ENCODE data around the gene MAJIN.

Gene MAJIN

DNA sequence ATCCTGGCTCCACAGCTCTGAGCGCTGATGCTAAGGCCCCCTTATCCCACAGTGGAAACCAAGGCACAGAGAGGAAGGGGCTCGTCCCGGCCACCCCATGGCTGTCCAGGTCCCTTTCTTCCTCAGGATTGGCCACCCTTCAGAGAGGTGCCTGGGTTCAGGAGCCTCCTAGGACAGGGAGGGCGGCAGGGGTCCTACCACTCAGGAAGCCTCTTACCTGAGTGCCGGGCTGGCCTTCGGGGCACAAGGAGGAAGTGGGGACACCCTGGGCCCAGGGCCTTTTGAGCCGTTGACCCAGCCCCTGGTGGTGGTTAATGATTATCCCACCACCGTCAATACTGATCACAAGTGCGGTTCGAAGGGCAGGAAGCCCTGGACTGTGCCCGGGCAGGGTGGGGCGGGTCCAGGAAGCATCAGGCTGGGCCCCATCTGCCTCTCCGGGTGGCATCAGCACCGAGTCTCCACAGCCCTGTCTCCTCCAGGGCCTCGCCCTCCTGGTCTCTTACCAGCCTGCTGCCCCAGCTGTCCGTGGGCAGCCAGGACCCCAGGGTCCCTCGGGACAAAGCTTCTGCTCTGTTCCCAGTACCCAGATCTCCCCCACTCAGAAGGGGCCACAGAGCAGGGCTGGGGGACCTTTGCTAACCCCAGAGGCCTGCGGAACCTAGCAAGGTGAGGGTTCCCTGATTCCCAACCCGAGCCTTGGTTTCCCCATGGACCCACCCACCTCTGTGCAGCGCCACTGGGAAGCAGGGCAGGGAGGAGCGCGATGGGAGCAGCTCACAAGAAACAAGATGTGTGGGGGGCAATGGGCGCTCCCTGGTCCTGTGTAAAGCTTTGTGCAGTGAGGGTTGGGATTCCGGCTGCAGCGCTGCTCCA lies 78.5 kb downstream of the MAJIN start:
- DNase-seq (ENCODE audit: low read depth in 2 of 2) = no peak

DNA sequence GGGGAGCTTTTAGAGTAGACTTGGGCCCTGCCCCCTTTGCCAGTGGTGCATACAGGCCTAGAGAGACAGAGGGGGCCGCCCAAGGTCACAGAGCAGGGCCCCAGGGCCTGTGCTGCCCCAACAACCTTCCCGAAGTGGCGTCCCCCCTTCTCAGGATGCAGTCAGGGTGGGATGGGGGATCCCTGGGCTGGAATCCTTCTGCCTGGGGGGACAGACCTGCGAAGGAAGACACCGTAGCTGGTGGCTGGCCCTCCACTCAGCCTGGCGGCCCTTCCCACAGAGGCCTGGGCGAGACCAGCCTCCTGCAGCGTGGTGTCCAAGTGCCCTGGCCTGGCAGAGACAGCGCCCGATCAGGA lies 79.1 kb downstream of the MAJIN start:
- no peak for DNase-seq (ENCODE audit: low read depth in 2 of 2)

DNA sequence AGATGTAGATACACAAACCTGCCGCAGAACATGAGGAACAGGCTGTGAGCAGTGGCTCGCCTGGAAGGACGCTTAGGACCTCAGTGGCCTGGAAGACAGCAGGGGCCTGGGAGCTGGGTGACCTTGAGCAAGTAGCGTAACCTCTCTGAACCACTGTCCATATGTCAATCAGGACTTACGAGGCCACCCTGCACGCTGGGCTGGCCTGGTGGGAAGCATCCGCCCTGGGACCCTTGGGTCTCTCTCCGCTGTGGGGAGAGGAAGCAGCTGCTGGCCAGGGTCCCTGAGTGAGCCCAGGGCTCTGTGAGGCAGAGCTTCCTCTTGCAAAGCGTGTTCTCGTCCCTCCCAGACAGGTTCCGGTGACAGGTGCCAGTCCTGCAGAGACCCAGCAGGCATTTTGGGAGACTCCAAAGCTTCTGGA lies 79.5 kb downstream of the MAJIN start:
- DNase-seq (ENCODE audit: low read depth in 2 of 2) = no peak

DNA sequence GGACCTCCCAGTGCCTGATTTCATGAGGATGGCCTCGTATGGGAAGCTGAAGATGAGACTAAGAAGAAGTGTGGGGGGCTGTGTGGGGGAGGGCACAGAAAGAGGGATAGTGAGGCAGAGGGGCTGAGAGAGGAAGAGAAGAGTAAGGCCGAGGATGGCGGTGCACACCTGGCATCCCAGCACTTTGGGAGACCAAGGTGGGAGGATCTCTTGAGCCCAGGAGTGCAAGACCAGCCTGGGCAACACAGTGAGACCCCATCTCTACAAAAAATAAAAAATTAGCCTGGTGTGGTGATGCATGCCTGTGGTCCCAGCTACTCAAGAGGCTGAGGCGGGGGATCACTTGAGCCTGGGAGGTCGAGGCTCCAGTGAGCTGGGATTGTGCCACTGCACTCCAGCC lies 80.0 kb downstream of the MAJIN start:
- DNase-seq (ENCODE audit: low read depth in 2 of 2) = no peak

DNA sequence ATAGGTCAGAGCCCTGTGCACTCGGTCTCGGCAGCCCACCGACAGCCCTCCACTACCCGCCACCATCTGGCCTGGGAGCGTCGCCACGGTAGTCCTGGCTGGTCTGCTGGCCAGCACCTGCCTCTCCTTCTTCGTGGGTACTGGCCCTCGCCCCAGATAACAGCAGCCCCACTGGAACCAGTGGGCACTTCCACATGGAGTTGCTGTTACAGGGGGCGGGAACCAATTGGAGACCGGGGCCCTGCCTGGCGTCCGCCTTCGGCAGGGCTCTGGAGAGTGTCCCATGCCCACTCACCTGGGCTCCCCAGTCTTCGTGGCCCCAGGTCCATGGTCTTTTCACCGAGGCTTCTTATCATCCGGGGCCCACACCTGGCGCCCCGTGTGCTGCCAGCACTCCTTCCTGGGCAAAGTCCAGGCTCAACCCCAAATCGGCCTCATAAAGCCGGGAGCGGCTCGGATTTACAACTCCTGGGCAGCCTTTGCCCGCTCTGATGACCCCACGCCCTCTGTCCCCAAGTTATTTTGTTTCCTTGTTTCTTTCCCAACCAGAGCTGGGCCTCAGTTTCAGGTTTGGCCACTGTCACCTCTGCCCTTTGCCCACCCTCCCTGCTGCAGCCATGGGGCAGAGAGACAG lies 80.6 kb downstream of the MAJIN start:
- DNase-seq (ENCODE audit: low read depth in 2 of 2) = no peak

DNA sequence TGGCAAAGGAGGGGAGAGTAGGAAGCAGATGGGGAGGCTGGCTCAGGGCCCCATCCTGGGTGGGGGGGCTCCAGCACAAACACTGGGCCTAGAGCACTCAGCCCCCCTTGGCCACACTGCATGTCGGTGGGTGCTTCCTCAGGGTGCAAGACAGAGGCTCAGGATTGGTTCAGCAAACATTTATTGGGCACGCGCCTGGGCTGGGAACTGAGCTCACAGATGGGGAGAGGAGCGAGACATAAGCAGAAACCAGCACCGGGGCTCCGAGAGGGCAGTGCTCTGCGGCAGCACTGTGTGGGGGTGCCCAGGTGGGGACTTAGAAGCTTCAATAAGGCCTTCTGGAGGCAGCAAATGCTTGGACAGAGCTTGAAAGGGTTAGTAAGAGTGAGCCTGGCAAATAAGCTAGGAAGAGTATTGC lies 81.4 kb downstream of the MAJIN start:
- no peak for DNase-seq (ENCODE audit: low read depth in 2 of 2)

DNA sequence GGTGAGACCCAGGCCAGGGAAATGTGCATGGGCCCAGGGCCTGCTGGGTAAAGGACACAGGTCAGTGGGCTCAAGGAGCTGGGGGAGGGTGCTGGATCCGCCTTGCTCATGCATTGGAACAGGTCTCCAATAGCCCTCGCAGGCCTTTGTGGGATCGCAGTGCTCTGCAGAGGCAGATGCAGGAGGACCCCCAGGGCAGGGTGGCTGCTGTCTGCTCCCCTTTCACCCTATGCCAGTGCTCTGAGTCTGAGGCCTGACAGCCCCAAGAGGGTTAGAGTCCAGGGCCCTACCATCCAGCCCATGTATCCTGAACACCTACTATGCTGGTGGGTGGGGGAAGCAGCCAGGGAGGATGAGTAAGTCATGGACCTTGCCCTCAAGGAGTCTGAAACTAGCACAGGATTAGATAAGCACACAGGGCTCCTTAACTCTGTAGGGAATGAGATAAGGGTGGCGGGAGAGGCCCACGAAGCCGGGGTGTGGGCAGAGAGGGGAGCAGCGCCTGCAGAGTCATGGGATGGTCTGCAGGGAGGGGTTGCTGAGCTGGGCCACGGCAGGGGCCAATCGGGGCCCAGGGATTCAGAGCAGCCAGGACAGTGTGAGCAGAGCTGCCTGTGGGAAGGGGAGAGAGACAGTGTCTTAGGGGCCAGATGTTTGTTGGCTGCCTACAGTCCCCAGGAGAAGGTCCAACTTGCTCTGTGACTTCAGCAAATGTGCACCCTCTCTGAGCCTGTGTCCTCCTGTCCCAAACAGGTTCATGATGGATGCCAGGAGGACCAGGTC lies 83.0 kb downstream of the MAJIN start:
- DNase-seq (ENCODE audit: low read depth in 2 of 2) = no peak

DNA sequence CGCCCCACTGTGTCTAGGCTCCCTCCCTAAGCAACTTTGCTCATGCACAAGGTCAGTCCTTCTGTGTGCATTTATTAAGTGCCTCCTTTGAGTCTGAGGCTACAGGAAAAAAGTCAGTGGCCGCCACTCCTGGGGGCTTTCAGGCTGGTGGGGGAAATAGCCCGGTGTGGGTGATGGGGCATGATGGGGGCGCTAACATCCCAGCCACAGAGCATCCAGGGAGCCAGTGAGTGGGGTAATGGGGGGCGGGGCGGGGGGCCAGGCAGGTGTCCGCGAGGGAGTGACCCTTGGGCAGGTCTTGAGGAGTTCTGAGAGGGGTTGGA lies 83.5 kb downstream of the MAJIN start:
- no peak for DNase-seq (ENCODE audit: low read depth in 2 of 2)
